ENCODE measurements around the gene LANCL2. TPM values are rescaled to one million over a fixed set of nuclear protein-coding genes. Genes with fewer than 3 reads are reported as not detected.

Gene LANCL2
- total RNA-seq, 4 donors from 2014 or later, result 3.5 to 31.4 (median 6.7) TPM

DNA sequence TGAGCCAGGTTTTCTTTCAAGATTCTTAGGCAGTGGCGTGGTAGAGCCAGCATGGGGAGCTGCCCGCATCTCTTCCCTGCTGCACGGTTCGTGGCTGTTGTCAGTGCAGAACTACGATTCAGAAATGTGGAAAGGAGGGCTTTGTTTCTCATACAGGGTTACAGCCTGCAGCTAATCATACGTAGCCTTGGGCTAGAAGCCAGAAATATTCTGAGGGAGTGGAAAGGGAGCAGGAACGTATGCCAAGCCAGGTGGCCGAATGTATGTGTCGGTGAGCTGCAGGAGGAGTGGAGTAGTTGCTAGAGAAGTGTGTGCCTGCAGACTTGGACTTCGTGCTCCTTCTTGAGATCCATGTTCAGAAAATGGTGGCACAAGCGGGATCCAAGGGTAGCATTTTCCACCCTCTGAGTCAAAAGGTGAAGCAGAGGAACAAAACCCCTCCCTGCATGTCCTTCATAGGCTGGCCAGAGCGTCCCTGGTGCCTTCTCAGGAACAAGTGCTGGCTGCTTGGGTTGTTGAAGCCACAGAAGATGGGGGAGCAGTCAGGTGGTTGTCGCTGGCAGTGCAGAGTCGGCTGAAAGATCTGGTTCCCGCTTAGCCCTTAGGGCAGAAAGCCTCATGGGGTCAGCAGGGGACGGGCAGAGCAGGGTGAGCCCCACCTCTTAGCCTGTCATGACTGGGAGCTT is 40.9 kb downstream of the LANCL2 start:
- Histone ChIP-seq H3K9me3 (no peaks in the 10 kb centered on the region), H3K4me1 (no peaks in the 10 kb centered on the region), H3K27ac (no peak overlapping the region), H3K4me3 (no peak overlapping the region), H3K36me3 (no peaks in the 10 kb centered on the region), H3K27me3 (no peaks in the 10 kb centered on the region)
- TF ChIP-seq POLR2A (IDR thresholded peaks at IDR 0.05), result no peak
- TF ChIP-seq, protein P1, sequence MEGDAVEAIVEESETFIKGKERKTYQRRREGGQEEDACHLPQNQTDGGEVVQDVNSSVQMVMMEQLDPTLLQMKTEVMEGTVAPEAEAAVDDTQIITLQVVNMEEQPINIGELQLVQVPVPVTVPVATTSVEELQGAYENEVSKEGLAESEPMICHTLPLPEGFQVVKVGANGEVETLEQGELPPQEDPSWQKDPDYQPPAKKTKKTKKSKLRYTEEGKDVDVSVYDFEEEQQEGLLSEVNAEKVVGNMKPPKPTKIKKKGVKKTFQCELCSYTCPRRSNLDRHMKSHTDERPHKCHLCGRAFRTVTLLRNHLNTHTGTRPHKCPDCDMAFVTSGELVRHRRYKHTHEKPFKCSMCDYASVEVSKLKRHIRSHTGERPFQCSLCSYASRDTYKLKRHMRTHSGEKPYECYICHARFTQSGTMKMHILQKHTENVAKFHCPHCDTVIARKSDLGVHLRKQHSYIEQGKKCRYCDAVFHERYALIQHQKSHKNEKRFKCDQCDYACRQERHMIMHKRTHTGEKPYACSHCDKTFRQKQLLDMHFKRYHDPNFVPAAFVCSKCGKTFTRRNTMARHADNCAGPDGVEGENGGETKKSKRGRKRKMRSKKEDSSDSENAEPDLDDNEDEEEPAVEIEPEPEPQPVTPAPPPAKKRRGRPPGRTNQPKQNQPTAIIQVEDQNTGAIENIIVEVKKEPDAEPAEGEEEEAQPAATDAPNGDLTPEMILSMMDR (IDR thresholded peaks at IDR 0.05), result no peak
- intact Hi-C loops (cut with DNase I; ENCODE audit: low total_unique reads), result no loop called here
- no peak for DNase-seq

DNA sequence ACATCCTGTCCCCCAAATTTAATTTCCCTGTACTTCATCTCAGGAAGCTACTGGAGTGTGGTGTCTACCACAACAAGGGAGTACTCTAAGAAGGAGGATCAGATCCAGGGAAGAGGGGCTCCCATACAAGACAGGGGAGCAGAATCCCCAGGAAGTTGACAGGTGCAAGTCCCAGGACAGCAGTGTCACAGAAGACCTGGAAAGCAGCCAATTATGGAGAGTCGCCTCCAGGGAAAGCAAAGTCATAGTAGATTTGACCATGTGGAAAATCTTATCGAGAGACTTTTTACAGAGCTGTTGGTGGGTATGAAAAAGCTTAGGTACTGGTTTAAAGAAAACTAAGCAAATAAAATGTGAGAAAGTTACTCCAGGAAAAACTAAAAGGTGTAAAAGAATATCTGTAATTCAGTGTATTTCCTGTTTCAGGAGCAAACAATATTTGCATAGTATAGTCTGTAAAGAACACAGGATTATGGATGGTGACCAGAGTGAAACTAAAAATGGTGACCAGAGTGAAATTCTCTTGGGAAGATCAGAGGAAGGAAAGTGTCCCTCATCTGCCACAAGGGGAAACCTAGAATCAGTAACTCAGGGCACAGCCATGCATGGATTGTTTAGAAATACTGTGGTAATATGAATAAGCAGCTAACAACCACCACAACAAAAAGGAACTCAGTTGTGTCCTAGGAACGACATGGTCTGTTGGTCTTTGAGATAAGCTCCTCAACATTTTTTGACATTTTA is 44.5 kb downstream of the LANCL2 start:
- Histone ChIP-seq H3K4me3 (no peak overlapping the region), H3K27me3 (no peaks in the 10 kb centered on the region), H3K9me3 (no peaks in the 10 kb centered on the region), H3K4me1 (no peaks in the 10 kb centered on the region), H3K36me3 (no peaks in the 10 kb centered on the region), H3K27ac (no peak overlapping the region)
- no peak for DNase-seq
- intact Hi-C loops (cut with DNase I; ENCODE audit: low total_unique reads), result no loop called here
- TF ChIP-seq, protein P1 (IDR thresholded peaks at IDR 0.05), result no peak
- no peak for TF ChIP-seq POLR2A (IDR thresholded peaks at IDR 0.05)

DNA sequence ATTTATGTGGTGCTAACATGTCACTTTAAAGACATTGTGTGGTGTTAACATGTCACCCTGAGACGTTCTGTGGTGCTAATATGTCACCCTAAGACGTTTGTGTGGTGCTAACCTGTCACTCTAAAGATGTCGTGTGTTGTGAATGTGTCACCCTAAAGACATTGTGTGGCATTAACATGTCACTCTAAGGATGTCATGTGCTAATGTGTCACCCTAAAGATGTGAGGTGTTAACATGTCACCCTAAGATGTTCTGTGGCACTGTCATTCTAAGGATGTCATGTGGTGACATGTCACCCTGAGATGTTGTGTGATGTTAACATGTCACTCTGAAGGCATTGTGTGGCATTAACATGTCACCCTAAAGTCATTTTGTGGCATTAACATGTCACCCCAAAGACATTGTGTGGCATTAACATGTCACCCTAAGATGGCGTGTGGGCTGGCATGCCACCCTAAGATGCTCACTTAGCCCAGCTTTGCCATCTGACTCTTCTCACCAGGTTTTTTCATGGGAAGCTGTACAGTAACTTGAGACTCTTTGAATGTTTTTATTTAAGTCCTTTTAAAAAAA is 45.6 kb downstream of the LANCL2 start:
- intact Hi-C loops (cut with DNase I; ENCODE audit: low total_unique reads), result no loop called here
- TF ChIP-seq POLR2A (IDR thresholded peaks at IDR 0.05), result no peak
- TF ChIP-seq, protein P1 (IDR thresholded peaks at IDR 0.05), result no peak
- Histone ChIP-seq H3K27me3 (no peaks in the 10 kb centered on the region), H3K4me1 (no peaks in the 10 kb centered on the region), H3K27ac (no peak overlapping the region), H3K36me3 (no peaks in the 10 kb centered on the region), H3K4me3 (no peak overlapping the region), H3K9me3 (no peaks in the 10 kb centered on the region)
- no peak for DNase-seq

DNA sequence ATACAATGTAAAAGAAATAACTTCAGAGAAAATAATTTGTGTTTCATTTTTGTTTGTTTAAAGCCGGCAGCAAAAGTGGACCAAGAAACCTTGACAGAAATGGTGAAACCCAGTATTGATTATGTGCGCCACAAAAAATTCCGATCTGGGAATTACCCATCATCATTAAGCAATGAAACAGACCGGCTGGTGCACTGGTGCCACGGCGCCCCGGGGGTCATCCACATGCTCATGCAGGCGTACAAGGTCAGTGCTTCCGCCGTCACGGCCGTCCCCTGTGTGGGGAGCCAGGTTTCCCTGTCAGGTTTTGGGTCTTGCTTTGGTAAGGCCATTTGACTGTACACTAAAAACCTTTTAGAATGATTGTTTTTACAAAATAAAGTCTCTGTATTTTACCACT is 46.7 kb downstream of the LANCL2 start:
- intact Hi-C loops (cut with DNase I; ENCODE audit: low total_unique reads), result no loop called here
- Histone ChIP-seq H3K27ac (no peak overlapping the region), H3K9me3 (no peaks in the 10 kb centered on the region), H3K4me3 (no peak overlapping the region), H3K27me3 (no peaks in the 10 kb centered on the region), H3K4me1 (no peaks in the 10 kb centered on the region), H3K36me3 (no peaks in the 10 kb centered on the region)
- TF ChIP-seq POLR2A (IDR thresholded peaks at IDR 0.05), result no peak
- TF ChIP-seq, protein P1 (IDR thresholded peaks at IDR 0.05), result no peak
- no peak for DNase-seq

DNA sequence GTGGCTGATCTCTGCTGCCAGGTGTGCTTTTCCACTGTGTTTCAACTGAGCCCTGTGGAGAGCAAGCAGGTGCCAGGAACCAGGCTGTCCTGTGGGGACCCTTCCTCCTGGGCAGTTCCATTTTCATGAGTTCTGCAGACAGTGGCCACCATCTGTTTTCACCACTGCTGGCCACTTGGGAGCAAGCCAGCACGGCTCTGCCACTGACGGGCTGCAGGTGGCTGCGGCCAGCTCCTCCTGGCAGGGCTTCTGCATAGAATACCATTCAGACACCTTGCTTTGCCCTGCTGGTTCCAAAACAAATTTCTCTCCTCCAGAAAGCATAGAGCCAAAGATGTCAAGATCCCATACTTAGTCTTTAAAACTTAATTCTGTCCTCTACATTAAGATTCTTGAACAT is 48.3 kb downstream of the LANCL2 start:
- Histone ChIP-seq H3K27ac (no peak overlapping the region), H3K4me3 (no peak overlapping the region), H3K36me3 (no peaks in the 10 kb centered on the region), H3K4me1 (no peaks in the 10 kb centered on the region), H3K27me3 (no peaks in the 10 kb centered on the region), H3K9me3 (no peaks in the 10 kb centered on the region)
- intact Hi-C loops (cut with DNase I; ENCODE audit: low total_unique reads), result no loop called here
- no peak for DNase-seq
- no peak for TF ChIP-seq POLR2A (IDR thresholded peaks at IDR 0.05)
- TF ChIP-seq, protein P1 (IDR thresholded peaks at IDR 0.05), result no peak

Data from uterus (tissue), 4 donors.